Prostate gland (tissue), 2 donors: ENCODE data around the gene MINK1.

Source experiments
- POLR2A ChIP-seq: fragments of 450-650 bp; IDR thresholded peaks from one replicate; pipeline ENCODE4 v1.6.1; 2016; ENCODE audit warnings: antibody characterized with exemption, mild to moderate bottlenecking
- TF ChIP-seq, protein P1 (sequence below), 4 experiments: fragments of 200-600 bp in 2 of 4; fragments of 450-650 bp in 2 of 4; sonication (generic) in 2 of 4; IDR thresholded peaks; 1 replicate in 3 of 4; 2 replicates in 1 of 4; pipeline ENCODE4 v1.5.1; 2016 to 2019; ENCODE audit warnings: antibody characterized with exemption in 4 of 4, mild to moderate bottlenecking in 2 of 4, moderate library complexity in 2 of 4

DNA sequence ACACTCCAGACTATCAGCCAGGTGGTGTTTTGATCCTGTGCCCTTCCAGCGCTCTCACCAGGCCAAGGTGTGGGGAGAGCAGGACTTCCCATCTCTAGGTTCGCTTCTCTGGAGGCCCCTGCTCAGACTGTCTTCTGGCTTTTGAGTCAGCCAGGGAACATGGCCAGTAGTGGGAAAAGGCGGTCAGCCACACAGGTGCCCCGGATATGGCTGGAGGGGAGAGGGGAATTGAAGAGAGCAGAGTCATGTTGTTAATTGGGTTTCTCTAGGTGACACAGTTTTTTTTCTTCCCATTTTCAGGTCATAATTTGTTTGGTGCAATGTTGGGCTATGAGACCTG, 1.5 kb downstream of the MINK1 start:
- no peak for TF ChIP-seq POLR2A
- TF ChIP-seq, protein P1, sequence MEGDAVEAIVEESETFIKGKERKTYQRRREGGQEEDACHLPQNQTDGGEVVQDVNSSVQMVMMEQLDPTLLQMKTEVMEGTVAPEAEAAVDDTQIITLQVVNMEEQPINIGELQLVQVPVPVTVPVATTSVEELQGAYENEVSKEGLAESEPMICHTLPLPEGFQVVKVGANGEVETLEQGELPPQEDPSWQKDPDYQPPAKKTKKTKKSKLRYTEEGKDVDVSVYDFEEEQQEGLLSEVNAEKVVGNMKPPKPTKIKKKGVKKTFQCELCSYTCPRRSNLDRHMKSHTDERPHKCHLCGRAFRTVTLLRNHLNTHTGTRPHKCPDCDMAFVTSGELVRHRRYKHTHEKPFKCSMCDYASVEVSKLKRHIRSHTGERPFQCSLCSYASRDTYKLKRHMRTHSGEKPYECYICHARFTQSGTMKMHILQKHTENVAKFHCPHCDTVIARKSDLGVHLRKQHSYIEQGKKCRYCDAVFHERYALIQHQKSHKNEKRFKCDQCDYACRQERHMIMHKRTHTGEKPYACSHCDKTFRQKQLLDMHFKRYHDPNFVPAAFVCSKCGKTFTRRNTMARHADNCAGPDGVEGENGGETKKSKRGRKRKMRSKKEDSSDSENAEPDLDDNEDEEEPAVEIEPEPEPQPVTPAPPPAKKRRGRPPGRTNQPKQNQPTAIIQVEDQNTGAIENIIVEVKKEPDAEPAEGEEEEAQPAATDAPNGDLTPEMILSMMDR (IDR thresholded peaks at IDR 0.05), result no peak
